ENCODE data around the gene PALLD. TPM values are rescaled to one million over a fixed set of nuclear protein-coding genes. Genes with fewer than 3 reads are reported as not detected.
A peak's percentile ranks its signal among the peaks of the same experiment; 100 is the strongest.

PALLD gene
- total RNA-seq, 1 experiment from 2014 or later = 166 TPM

DNA sequence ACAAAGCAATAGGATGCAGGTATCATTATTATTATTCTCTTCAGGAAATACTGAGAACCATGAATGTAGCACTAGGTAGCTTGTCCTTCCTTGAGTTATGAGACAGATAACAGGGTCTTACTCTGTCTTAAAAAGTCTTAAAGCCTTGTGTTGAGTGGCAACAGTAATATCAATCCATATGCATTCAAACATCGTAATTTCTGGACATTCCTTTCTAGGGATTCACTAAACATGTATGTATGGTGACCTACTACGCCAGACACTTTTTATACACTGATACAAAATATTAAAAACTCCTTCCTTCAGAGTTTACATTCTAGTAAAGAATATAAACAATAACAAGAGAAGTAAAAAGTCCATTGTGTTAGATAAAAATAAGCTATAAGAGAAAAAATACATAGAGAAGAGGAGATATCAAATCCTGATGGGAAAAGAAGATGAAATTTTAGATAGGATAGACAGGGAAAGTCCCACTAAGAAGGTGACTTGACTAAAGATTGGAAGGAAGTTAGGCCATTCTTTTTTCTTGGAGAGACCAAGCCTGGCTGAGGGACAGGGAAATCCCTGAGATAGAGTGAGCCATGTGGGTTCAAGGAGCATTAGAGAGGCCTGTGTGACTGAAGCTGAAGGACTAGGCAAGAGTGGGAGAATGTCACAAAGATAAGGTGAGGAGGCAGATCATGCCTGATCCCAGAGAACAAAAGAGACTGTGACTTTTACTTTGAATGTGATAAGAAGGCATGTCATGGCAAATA is 11.5 kb upstream of the PALLD start (continued):
- TF ChIP-seq, protein P1, sequence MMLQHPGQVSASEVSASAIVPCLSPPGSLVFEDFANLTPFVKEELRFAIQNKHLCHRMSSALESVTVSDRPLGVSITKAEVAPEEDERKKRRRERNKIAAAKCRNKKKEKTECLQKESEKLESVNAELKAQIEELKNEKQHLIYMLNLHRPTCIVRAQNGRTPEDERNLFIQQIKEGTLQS (IDR thresholded peaks at IDR 0.05) = no peak
- no peak for TF ChIP-seq CBX3 (IDR thresholded peaks at IDR 0.05; ENCODE audit: low read depth)

DNA sequence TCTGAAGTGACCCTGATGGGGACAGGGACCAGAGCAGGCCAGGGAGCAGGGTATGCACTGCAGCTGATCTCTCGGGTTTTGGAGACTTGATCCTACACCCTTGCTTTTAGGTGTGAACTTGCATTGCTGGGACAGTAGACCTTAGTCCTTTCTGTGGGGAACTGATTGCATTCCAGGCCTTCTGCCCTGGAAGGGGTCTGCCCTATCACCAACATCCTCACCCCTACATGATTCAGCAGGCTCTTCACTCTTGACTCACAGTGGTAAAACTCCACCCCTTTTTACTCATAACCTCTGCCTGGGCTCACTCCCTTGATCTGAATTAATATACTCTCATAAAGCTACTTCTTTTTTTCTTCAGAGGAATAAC is 10.0 kb upstream of the PALLD start:
- ChIA-PET CTCF (interaction anchor here (0.7 kb wide), 1 partner anchor 168 kb away, joined by 3 read pairs; the partner anchor contains the start of gene DDX60), POLR2A (interaction anchor here (0.6 to 1.8 kb wide), 12 partner anchors 10 to 389 kb away, joined by 3 to 9 read pairs (median 3); partner anchors contain the start of gene PALLD), RAD21 (ENCODE audit: low non-redundant PET in 1 of 2, low total read pairs in 2 of 2, uncharacterized antibody in 2 of 2, unreplicated experiment in 2 of 2) (no interaction called here)
- intact Hi-C loops (cut with micrococcal nuclease) = loop anchor here (2.0 to 10.0 kb wide), 2 partner anchors 54 to 302 kb away; no protein-coding TSS in a partner anchor
- BruUV-seq (replicated peaks) = TSS peak; percentile 19
- peak overlapping the region; percentile 67 for H3K9ac ChIP-seq (ENCODE audit: low read length)
- ATAC-seq = peak; percentile 85
- peaks cover 93 to 99% of the 10 kb centered on the region in 2 experiments for H3K4me1 ChIP-seq (ENCODE audit: control insufficient read depth in 1 of 2, insufficient read depth in 2 of 2, low read length in 2 of 2)
- H3K36me3 ChIP-seq (ENCODE audit: control insufficient read depth in 1 of 2, insufficient read depth in 2 of 2, low read length in 2 of 2) = 0 out of 4 replicates have a peak, but pooled peaks cover 0 to 9% of the 10 kb centered on the region in 2 experiments
- H4K20me1 ChIP-seq (ENCODE audit: insufficient read depth) = no peaks in the 10 kb centered on the region
- H2AFZ ChIP-seq (ENCODE audit: low read depth, low read length, poor library complexity, severe bottlenecking) = no peak overlapping the region
- no peaks in the 10 kb centered on the region for H3K9me3 ChIP-seq (ENCODE audit: control insufficient read depth in 1 of 2, insufficient read depth in 1 of 2, low read depth in 1 of 2, low read length in 2 of 2)
- H3K4me2 ChIP-seq (ENCODE audit: low read length) = peak overlapping the region; percentile 60
- no peaks in the 10 kb centered on the region for H3K9me2 ChIP-seq (ENCODE audit: insufficient read depth)
- peak overlapping the region in 1 of 2 experiments; percentile 3; a peak in 2 of 4 replicates for H3K4me3 ChIP-seq (replicated peaks in 1 of 2; ENCODE audit: low read depth in 1 of 2, low read length in 2 of 2)
- H3K79me2 ChIP-seq (ENCODE audit: insufficient read depth, low read length) = peaks cover 33% of the 10 kb centered on the region
- 0 out of 2 replicates have a peak, but pooled peaks have one; percentile 12 for TF ChIP-seq ZFX (IDR thresholded peaks at IDR 0.05)
- TF ChIP-seq, protein P2, sequence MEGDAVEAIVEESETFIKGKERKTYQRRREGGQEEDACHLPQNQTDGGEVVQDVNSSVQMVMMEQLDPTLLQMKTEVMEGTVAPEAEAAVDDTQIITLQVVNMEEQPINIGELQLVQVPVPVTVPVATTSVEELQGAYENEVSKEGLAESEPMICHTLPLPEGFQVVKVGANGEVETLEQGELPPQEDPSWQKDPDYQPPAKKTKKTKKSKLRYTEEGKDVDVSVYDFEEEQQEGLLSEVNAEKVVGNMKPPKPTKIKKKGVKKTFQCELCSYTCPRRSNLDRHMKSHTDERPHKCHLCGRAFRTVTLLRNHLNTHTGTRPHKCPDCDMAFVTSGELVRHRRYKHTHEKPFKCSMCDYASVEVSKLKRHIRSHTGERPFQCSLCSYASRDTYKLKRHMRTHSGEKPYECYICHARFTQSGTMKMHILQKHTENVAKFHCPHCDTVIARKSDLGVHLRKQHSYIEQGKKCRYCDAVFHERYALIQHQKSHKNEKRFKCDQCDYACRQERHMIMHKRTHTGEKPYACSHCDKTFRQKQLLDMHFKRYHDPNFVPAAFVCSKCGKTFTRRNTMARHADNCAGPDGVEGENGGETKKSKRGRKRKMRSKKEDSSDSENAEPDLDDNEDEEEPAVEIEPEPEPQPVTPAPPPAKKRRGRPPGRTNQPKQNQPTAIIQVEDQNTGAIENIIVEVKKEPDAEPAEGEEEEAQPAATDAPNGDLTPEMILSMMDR (IDR thresholded peaks at IDR 0.05 in 2 of 3, conservative IDR thresholded peaks at IDR 0.05 in 1 of 3; ENCODE audit: borderline replicate concordance in 1 of 3, insufficient read depth in 1 of 3, low read depth in 2 of 3, low read length in 2 of 3) = no peak
- TF ChIP-seq EGR1 (IDR thresholded peaks at IDR 0.05; ENCODE audit: low read depth) = no peak
- TF ChIP-seq POLR2AphosphoS5 (IDR thresholded peaks at IDR 0.05; ENCODE audit: low read depth, low read length) = peak; percentile 39; the same call in 1 of the 2 replicates
- no peaks in the 10 kb centered on the region for H3K27me3 ChIP-seq (ENCODE audit: insufficient read depth, low read length)
- no peak for DNase-seq (ENCODE audit: low read depth, low spot score)
- peak overlapping the region; percentile 97 for H3K27ac ChIP-seq (ENCODE audit: low read depth, low read length)
